GM20431 (cell line): Measurements from ENCODE around the gene PGAP1.
"Not testable (repeated sequence)": the region's sequence is repeated elsewhere in the genome, so short reads cannot be mapped to it uniquely, and the experiment has no call there.

Experiments used
- in situ Hi-C: fragments of 300-500 bp; cut with MseI, MboI; formaldehyde crosslinking; loops from one replicate; pipeline ENCODE4 v1.15.0; 2020; ENCODE audit warnings: low sequenced_read_pairs; ENCODE audit not compliant: unreplicated experiment

PGAP1 gene

DNA sequence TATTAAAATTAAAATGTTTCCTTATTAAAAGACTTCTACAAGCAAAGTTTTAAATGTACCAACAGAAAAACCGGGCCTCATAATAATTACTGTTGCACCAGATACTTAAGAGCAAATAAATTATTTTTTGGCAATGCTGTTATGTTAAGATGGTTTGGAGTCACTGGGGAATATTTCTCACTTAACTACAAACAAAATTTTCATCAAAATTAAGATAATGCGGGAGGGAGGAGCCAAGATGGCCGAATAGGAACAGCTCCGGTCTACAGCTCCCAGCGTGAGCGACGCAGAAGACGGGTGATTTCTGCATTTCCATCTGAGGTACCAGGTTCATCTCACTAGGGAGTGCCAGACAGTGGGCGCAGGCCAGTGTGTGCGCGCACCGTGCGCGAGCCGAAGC, 21.1 kb downstream of the PGAP1 start:
- in situ Hi-C loops: not testable (repeated sequence)

DNA sequence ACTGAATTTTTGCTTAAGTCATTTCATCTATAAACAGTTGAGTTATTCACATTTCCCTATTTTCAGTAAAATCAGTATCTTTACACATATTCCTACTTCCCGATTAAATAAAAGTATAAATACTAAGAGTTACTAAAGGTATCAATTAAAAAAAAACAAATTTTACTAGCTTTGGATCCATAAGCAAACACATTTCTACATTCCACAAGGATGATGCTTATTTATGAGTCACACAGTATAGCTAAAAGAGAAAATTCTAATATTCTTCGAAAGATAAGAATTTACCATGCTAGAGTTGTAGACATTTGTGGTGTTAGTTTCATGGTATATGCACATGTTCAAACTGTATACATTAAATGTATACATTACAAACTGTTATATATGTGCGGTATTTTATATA, 23.7 kb downstream of the PGAP1 start:
- in situ Hi-C loops: no loop called here

DNA sequence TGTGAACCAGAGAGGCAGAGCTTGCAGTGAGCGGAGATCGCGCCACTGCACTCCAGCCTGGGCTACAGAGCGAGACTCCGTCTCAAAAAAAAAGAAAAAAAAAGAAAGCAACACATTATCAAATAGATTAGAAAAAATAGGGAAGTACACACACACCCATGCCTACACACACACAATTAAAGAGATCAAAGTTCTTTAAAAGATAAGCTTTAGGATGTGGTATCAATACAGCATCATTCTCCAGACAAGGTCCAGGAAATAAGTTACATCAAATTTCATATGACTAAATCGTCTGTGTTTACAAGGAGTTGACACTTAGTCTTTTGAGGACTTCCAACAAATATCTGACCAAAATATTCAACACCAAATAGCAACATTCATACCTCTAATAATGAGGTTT, 25.7 kb downstream of the PGAP1 start:
- in situ Hi-C loops: no loop called here

DNA sequence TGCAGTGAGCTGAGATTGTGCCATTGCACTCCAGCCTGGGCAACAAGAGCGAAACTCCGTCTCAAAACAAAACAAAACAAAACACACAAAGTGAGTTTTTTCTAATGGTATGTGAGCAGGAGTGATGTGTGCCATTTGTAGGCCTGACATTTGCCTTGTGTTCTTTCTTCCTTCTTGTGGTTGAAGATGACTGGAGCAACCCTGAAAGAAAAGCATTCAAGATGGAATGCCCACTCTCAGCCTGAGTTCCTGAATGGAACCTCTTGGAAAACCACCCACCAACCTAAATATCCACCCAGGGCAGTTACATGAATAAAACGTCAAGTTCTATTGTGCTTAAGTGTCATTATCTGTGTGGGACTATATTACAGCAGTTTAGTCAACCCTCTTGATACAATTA, 26.5 kb downstream of the PGAP1 start:
- in situ Hi-C loops: no loop called here

DNA sequence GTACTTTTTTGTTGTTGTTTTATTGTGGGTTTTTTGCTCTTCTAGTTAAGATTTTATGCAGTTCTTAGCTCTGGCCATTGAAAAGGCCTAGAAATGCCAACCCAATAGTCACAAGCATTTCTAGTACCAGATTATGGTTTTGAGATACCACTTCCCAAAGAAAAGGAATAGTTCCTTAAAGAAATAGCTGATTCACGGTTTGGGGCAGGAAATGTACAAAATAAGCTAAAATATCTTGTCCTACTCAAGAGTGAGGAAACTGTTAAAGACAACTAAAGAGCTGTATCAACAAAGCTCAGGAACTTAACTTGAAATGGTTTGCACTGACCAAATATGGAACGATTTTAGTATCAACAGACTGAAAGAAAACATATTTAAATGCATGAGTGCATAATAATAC, 35.4 kb downstream of the PGAP1 start:
- in situ Hi-C loops: no loop called here

DNA sequence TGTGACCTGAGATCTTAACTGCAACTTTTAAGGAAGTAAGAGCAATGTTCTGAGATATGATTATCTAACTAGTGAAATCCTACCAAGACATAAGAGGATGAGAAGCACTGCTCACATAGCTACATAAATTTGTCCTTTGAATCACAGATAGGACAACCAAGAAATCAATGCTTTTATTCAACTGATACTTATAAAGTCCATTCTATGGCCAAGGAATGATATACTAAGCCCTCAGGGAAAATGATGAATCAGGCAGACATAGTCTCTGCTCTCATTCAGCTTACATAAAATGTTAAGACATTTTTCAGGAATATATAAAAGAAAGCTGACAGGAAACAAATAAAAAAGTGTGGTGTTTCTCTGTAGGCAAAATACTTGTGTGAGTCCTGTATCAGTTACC, 39.1 kb downstream of the PGAP1 start:
- in situ Hi-C loops: no loop called here

DNA sequence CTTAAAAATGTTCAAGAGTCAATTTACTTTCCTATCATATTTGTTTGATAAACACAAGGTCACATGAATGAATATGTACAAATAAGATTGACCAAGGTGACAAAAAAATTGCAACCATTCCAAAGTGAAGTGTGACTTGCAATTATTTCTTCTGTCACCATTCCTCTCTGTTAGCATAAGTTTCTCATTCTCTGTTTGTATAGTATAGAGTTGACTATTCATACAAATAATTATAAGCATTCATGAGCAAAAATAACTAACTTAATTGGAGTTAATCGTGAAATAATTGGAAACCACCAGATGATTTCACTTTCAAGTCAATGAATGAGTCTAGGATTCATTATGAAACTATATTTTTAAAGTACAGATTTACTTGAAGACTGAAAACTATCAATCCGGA, 42.1 kb downstream of the PGAP1 start:
- in situ Hi-C loops: no loop called here

DNA sequence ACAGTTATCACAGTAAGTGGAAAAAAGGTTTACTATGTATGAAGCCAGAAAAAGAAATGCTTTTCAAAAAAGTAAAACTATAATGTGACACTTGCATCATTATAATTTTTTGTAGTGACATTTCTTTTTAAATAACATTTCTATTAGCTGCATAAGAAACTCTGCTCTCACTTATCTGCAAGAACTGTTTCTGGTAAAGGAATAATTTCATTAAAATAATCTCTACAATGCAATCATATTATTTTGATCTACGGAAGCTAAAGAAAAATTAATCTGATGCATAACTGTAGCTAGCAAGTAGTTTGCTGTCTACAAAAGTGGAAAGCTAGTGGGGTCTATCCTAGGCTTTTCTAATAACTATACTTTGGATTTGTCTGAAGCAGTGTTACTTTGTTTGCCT, 50.1 kb downstream of the PGAP1 start:
- in situ Hi-C loops: no loop called here

DNA sequence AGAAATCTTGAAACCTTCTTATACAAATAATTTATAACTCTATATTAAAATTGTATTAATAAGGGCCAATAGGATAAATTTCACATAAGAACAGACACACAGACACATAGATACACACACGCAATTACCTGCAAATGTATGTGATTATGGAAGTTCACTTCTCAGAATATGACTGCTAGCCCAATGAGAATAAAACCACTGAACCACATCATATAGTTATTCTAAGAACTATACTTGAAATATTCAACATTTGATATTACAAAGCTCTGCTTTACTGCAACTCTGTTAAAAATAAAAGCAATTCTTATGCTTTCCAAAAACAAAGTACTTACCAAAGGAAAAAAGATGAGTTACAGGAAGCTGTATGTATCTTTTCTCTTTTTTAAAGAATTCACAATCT, 51.1 kb downstream of the PGAP1 start:
- in situ Hi-C loops: no loop called here

DNA sequence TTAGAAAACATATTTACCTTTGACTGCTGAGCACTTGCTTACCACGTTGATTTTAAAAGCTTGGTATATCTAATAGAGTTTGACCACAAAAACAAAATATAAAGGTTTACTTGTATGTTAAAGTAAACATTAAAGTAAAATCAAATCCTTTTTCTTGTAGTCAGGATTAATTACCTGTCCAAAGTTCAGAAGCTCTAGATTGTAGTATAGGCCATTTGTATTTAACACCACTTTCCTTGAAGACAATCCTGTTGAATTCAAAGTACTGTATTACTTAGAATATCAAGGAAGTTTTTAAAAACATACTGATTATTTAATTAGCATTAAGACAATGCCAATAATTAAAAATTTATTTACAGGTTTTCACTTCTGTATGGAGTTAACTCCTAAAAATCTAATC, 53.0 kb downstream of the PGAP1 start:
- in situ Hi-C loops: no loop called here

DNA sequence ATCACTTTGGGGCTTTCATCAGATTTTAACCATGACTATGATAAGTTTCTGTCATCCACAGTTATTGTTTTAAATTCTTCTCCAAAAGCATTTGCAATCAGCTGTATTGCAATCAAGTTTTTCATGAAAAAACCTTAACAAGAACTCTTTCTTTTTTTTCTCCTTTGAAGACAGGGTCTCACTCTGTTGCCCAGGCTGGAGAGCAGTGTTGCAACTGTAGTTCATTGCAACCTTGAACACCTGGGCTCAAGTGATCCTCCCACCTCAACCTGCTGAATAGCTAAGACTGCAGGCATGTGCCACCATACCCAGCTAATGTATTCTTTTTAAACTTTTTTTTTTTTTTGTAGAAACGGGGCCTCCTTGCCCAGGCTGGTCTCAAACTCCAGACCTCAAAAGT, 71.9 kb downstream of the PGAP1 start:
- in situ Hi-C loops: no loop called here

DNA sequence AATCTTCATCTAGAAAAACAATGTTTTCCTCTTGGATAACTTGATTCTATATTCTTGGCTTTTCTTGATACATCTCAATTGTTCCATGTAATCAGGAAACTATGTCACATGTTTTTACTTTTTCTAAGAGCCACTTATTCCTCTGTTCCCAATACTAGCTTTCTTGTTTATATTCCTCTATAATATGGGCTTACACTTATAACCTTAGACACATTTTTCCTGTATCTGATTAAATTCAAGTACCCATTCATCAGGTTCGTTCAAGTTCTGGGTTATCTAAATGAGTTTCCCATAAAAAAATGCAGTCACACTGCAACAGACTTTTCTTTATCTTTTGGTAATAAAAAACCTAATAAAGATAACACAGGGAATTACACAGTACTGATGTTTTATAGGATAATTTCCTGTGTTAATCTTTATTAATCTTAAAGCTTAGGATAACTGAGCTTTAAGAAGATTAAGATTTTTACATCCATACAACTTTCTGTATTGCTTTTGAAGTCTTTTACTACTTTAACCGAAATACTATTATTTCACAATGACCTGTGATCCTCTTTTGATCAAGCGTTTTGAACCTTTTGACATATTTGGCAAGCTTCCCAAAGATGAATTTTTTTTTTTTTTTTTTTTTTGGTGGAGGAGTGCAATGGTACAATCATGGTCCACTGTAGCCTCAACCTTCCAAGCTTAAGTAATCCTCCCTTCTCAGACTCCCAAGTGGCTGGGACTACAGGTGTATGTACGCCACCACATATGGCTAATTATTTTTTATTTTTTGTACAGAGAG, 73.0 kb downstream of the PGAP1 start:
- in situ Hi-C loops: no loop called here

DNA sequence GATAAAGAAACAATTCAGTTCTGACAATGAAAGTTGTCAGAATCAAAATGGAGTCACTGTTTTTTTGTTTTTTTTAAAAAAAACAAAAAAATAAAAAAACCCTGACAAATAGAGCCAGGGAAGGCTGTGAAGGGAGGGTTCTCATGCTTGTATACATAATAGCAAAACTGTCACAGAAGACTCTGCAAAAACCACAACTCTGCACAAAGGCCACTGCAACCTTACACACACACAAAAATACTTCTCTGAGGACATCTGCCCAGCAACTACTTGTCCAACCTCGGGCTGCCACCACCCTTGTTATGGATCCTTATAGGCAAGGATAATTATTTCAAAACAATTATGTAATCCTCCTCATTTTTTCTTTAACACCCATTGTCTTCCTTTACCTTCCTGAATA, 75.4 kb downstream of the PGAP1 start:
- in situ Hi-C loops: no loop called here

DNA sequence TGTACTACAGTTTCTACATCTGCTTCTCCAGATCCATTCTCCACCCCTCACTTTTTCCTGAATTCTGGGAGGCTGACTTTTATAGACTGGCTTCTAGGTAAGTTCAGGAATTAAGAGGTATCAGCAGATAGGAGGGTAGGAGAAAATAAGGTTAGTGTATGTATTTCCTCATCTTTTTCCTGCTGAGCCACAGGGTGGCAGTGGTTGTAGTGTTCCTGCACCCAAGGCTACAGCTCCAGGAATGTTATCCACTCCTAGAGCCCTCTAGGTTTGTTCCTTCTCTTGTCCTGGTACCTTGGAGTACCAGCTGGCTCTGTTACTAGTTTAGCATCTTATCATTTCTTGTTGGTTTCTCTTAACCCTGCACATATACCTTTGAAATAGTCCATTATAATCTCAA, 76.6 kb downstream of the PGAP1 start:
- in situ Hi-C loops: no loop called here

DNA sequence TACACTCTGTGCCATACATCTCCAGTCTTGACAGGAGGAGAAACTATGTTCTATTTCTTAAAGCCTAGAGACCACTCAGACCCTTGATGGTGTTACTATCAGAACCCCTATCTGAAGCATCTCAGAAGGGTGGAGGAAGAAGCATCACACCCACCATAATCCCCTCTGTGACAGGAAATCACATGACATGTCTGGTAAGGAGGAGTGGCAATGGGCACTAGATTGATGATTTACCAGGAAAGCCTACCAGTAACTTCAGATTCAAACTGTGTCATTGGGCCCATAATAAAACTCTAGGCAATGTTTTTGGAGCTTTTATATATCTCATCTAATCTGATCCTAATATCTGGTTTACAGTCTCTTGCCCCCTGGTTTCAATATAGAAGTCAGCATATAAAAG, 80.2 kb downstream of the PGAP1 start:
- in situ Hi-C loops: no loop called here

DNA sequence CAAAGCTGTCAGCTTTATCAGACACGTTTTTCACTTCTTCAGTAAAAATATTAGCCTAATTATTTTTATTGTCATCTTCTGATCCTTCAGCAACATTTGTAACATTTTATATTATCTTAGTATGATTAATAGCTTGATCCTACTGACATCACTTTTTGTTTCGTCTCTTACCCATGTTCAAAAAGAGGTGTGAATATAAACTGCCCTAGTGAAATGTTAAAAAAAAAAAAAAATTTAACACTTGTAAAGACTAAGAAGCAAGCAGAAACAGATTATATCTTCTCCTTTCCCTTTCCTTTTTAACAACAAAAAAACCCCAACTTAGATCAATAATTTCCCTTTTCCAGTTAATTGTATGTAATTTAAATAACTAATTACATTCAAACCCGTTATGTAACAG, 81.1 kb downstream of the PGAP1 start:
- in situ Hi-C loops: no loop called here

DNA sequence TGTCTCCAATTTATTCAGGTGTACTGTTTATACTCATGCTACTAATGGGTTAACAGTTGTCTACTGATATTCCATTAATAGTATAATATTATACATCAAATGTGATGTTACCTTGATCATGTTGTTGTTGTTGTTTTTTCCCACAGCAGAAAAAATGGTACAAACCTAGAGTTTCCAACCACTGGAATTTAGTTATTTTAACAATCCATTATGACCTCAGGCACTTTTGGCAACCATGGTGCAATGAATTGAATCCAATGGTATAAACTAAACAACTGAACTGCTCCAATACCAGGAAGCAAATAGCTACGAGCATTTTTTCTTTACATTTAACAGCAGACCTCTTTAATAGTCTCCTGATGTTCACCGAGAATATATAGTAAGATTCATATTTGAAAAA, 86.3 kb downstream of the PGAP1 start:
- in situ Hi-C loops: no loop called here

DNA sequence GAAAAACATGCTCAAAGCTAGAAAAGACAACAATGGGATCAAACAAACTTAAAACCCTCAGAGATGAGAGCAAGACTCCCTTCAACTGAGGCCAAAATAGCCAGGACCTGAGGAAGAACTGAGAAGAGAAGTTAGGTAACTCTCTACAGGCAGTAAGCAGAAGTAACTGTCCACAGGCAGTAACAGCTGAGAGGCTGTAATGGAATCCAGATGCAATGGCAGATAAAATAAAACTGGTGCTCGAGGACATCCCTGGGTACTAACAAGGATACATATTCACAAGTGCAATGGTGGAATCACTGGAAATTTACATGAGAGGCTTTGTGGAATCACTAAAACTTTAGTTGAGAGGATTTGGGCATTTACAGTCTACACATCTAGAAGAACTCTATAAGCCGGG, 86.9 kb downstream of the PGAP1 start:
- in situ Hi-C loops: no loop called here

DNA sequence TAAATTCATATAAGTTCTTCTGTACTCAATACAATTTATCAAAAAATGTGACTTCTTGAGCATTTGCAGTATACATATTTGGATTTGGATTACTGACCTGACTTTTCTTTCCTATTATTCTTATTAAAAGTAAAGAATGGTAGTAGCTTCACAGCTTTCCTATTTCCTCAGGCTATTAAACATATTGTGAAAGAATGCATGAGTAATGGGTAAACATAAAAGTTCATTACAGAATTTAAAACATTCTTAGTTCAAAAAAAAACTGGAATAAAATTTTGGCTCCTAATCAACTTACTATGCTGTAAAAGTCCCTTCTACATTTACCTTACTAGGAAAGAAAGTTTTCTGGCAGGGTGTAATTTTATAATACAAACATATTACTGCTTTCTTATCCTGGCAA, 90.1 kb downstream of the PGAP1 start:
- in situ Hi-C loops: no loop called here

DNA sequence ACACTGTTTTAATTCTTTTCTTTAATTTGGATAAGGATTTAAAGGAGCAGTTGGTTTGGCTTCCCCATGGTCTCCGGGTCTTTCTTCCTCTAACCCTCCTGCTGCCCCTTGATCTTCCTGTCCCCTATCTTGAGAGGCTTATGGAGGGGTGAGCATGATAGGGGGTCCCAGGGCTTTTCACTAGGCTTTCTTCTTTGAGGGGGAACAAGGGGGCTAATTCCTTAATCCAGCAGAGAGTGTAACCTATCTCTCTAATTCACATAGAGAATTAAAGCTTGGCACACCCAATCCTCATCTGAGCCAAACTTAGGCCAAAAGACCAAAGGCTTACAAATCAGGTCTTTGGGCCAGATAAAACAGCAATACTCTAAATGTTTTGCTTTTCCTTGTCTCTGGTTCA, 95.8 kb downstream of the PGAP1 start:
- in situ Hi-C loops: no loop called here

DNA sequence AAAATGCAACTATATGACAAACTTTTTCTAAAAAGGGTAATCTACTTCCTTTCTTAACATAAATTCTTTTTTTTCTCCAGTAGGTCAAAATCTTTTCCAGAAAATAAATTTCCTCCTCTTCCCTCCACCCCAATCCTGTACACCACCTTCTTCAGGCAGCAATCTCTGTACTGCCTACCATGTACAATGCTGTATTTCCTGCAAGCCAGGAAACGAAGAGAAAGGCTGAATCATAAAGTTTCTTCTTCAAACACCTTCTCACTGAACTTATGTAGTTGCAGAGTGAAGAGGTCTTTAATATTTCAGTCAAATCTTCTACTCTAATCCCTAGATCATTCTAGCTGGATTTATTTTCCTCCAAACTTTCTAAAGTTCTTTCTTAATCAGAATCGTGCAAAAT, 99.2 kb downstream of the PGAP1 start:
- in situ Hi-C loops: no loop called here

DNA sequence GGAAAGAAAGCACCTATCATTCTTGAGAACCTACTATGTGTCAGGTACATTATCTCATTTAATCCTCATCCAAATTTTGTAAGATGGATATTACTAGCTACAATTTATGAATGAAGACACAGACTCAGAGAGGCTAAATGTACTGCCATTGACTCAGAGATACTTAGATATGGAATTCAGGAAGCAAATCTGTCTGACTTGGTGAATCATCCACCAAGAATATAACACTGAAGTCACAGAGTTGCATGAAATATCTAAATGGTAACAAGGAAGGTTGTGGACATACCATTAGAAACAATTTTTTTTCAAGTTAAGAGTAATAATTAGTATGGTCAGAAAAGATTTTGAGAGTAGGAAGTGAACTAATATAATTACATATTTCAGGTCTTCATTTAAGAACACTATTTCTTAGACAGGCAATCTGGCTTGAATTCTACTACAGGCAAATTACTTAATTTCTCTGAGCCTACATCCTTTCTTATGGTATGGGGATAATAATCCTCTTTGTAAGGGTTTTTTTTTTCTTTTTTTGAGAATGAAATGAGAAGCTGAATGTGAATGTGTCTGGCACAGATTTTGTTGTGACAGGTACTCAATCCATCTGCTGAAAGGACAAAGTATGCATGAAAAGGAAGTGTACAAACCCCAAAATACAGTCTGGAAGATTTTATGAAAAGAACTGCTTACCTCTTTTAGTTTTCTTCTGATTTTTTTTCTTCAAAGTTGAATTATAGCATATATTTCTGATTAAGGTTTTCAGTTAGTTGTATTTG, 102.6 kb downstream of the PGAP1 start:
- in situ Hi-C loops: no loop called here
